Ovary (tissue), 3 donors: Measurements from ENCODE around the gene PAIP2B.

ENCODE experiments used
- POLR2A ChIP-seq: fragments of 450-650 bp; IDR thresholded peaks from one replicate; pipeline ENCODE4 v1.6.1; 2017; ENCODE audit warnings: antibody characterized with exemption, mild to moderate bottlenecking, moderate library complexity
- TF ChIP-seq, protein P1 (sequence below), 3 donors: fragments of 450-650 bp in 2 of 3; fragments of 200-600 bp in 1 of 3; IDR thresholded peaks; one replicate each; pipeline versions ENCODE4 v1.5.1 to v1.8.0; 2016 to 2022; ENCODE audit warnings: antibody characterized with exemption in 3 of 3, mild to moderate bottlenecking in 1 of 3
- donor health status: DM: no; HTN: no; CAD: no.

- TF ChIP-seq, protein P1, sequence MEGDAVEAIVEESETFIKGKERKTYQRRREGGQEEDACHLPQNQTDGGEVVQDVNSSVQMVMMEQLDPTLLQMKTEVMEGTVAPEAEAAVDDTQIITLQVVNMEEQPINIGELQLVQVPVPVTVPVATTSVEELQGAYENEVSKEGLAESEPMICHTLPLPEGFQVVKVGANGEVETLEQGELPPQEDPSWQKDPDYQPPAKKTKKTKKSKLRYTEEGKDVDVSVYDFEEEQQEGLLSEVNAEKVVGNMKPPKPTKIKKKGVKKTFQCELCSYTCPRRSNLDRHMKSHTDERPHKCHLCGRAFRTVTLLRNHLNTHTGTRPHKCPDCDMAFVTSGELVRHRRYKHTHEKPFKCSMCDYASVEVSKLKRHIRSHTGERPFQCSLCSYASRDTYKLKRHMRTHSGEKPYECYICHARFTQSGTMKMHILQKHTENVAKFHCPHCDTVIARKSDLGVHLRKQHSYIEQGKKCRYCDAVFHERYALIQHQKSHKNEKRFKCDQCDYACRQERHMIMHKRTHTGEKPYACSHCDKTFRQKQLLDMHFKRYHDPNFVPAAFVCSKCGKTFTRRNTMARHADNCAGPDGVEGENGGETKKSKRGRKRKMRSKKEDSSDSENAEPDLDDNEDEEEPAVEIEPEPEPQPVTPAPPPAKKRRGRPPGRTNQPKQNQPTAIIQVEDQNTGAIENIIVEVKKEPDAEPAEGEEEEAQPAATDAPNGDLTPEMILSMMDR (IDR thresholded peaks at IDR 0.05), result no peak
- no peak for TF ChIP-seq POLR2A
These were observed 34.6 kb upstream of the PAIP2B start for GRCh38 chr2:71261534-71261933.
